ENCODE data around the gene NDUFA6. TPM values are rescaled to one million over a fixed set of nuclear protein-coding genes. Genes with fewer than 3 reads are reported as not detected.

Gene NDUFA6
- total RNA-seq, 4 donors from 2014 or later, result 117 to 139 (median 125) TPM

- intact Hi-C loops (cut with DNase I; ENCODE audit: low total_unique reads) (no loop called here), in situ Hi-C loops (cut with MboI; ENCODE audit: low sequenced_read_pairs in 4 of 4) (no loop called here)
- no peaks in the 10 kb centered on the region for H3K4me1 ChIP-seq
- H3K27ac ChIP-seq, result no peak overlapping the region
- H3K4me3 ChIP-seq, result no peak overlapping the region
- ATAC-seq (no peak), DNase-seq (no peak)
- no peaks in the 10 kb centered on the region for H3K9me3 ChIP-seq
- no peaks in the 10 kb centered on the region for H3K27me3 ChIP-seq
- peaks cover 0 to 58% of the 10 kb centered on the region in 2 donors for H3K36me3 ChIP-seq
- TF ChIP-seq CTCF (IDR thresholded peaks at IDR 0.05 in 4 of 5, conservative IDR thresholded peaks at IDR 0.05 in 1 of 5), result no peak
These were observed 30.1 kb downstream of the NDUFA6 start for GRCh38 chr22:42060489-42060888.

GRCh38 chr22:42056757-42057511, 33.6 kb downstream of the NDUFA6 start:
- TF ChIP-seq POLR2A (IDR thresholded peaks at IDR 0.05) (no peak), CTCF (IDR thresholded peaks at IDR 0.05 in 4 of 5, conservative IDR thresholded peaks at IDR 0.05 in 1 of 5) (no peak)
- in situ Hi-C loops (cut with MboI; ENCODE audit: low sequenced_read_pairs in 4 of 4) (no loop called here), intact Hi-C loops (cut with DNase I; ENCODE audit: low total_unique reads) (no loop called here)

GRCh38 chr22:42052765-42053164, 37.8 kb downstream of the NDUFA6 start:
- in situ Hi-C loops (cut with MboI; ENCODE audit: low sequenced_read_pairs in 4 of 4) (no loop called here), intact Hi-C loops (cut with DNase I; ENCODE audit: low total_unique reads) (no loop called here)

More at GRCh38 chr22:42056757-42057511, 33.6 kb downstream of the NDUFA6 start:
- H3K36me3 ChIP-seq, result peaks cover 0 to 38% of the 10 kb centered on the region in 2 donors
- no peaks in the 10 kb centered on the region for H3K9me3 ChIP-seq
- no peak for ATAC-seq
- H3K27me3 ChIP-seq, result no peaks in the 10 kb centered on the region
- no peaks in the 10 kb centered on the region for H3K4me1 ChIP-seq
- DNase-seq, result no peak
- no peak overlapping the region for H3K4me3 ChIP-seq
- H3K27ac ChIP-seq, result no peak overlapping the region

GRCh38 chr22:42050641-42051180, 39.9 kb downstream of the NDUFA6 start:
- Histone ChIP-seq H3K9me3 (no peaks in the 10 kb centered on the region), H3K4me1 (no peaks in the 10 kb centered on the region), H3K27me3 (no peaks in the 10 kb centered on the region), H3K27ac (no peak overlapping the region), H3K4me3 (no peak overlapping the region), H3K36me3 (no peaks in the 10 kb centered on the region)
- no peak for DNase-seq
- no peak for ATAC-seq
- in situ Hi-C loops (cut with MboI; ENCODE audit: low sequenced_read_pairs in 4 of 4) (no loop called here), intact Hi-C loops (cut with DNase I; ENCODE audit: low total_unique reads) (no loop called here)
- no peak for TF ChIP-seq CTCF (IDR thresholded peaks at IDR 0.05 in 4 of 5, conservative IDR thresholded peaks at IDR 0.05 in 1 of 5)
- no peak for TF ChIP-seq POLR2A (IDR thresholded peaks at IDR 0.05)

More at GRCh38 chr22:42052765-42053164, 37.8 kb downstream of the NDUFA6 start:
- H3K27me3 ChIP-seq, result no peaks in the 10 kb centered on the region
- H3K4me1 ChIP-seq, result no peaks in the 10 kb centered on the region
- no peak overlapping the region for H3K4me3 ChIP-seq
- no peak for TF ChIP-seq CTCF (IDR thresholded peaks at IDR 0.05 in 4 of 5, conservative IDR thresholded peaks at IDR 0.05 in 1 of 5)
- no peak for TF ChIP-seq POLR2A (IDR thresholded peaks at IDR 0.05)
- no peak overlapping the region for H3K27ac ChIP-seq
- H3K9me3 ChIP-seq, result no peaks in the 10 kb centered on the region
- no peaks in the 10 kb centered on the region for H3K36me3 ChIP-seq
- no peak for ATAC-seq
- no peak for DNase-seq

All from gastrocnemius medialis (tissue), 4 donors.